Heart left ventricle (tissue), 13 donors: ENCODE results near the gene TLE1.
"Not testable (repeated sequence)": the region's sequence is repeated elsewhere in the genome, so short reads cannot be mapped to it uniquely, and the experiment has no call there.

ENCODE experiments used
- POLR2A ChIP-seq, 2 donors: fragments of 450-650 bp; IDR thresholded peaks; one replicate each; pipeline ENCODE4 v1.6.1; 2017; ENCODE audit warnings: antibody characterized with exemption in 2 of 2, mild to moderate bottlenecking in 2 of 2, moderate library complexity in 2 of 2
- TF ChIP-seq, protein P1 (sequence below), 12 donors: fragments of 200-600 bp; sonication (generic) in 4 of 12; IDR thresholded peaks; one replicate each; pipeline versions ENCODE4 v1.5.0 to v1.8.0; 2018 to 2022; ENCODE audit warnings: antibody characterized with exemption in 12 of 12, mild to moderate bottlenecking in 5 of 12
- donor health status: ischemic (EF 13 %, LVEDD 7.1; RV severe dilation, severe dysfunction).
- donor health status: DM: no; HTN: yes; CAD: no.
- donor health status: DM: no; HTN: no; CAD: no.
- donor health status: ischemic (EF 25% LVEDD 6.9; RV normal size, moderate dysfunction).
- donor health status: ischemic (EF 25% LVEDD 5.7; RV mildly dilated, moderate dysfunction).
- donor health status: ischemic (EF 35%, LVEDD 5.7; RV mildly dilated, moderate dysfunction).
- donor health status: nonischemic (EF 11% LVEDD 7.7; RV severe dilation, severe dysfunction).
- donor health status: DM: yes; HTN: yes; CAD: no.
- donor health status: PGD.
- donor health status: ischemic (EF 29% LVEDD 5.4; RV normal size, mild dysfunction).
- donor health status: nonischemic (EF 23%, LVEDD 6.1; RV moderate dilation, normal function).

DNA sequence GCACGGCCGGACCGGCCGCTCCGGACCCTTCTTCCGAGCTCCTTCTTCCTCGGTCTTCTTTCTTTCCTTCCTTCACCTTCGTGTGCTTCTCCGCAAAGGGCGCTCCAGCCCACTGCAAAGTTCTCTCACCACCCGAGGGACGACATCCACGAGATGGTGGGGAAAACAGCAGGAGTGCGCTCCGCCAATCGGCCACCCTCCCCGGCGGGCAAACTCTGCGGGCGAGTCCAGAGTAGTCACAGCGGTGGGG, 329 bp downstream of the TLE1 start:
- TF ChIP-seq, protein P1, sequence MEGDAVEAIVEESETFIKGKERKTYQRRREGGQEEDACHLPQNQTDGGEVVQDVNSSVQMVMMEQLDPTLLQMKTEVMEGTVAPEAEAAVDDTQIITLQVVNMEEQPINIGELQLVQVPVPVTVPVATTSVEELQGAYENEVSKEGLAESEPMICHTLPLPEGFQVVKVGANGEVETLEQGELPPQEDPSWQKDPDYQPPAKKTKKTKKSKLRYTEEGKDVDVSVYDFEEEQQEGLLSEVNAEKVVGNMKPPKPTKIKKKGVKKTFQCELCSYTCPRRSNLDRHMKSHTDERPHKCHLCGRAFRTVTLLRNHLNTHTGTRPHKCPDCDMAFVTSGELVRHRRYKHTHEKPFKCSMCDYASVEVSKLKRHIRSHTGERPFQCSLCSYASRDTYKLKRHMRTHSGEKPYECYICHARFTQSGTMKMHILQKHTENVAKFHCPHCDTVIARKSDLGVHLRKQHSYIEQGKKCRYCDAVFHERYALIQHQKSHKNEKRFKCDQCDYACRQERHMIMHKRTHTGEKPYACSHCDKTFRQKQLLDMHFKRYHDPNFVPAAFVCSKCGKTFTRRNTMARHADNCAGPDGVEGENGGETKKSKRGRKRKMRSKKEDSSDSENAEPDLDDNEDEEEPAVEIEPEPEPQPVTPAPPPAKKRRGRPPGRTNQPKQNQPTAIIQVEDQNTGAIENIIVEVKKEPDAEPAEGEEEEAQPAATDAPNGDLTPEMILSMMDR (IDR thresholded peaks at IDR 0.05): not testable (repeated sequence)
- TF ChIP-seq POLR2A (IDR thresholded peaks at IDR 0.05): not testable (repeated sequence)
